Neural cell (in vitro differentiated cells): ENCODE measurements around the gene PBX2.
"Not testable (repeated sequence)": the region's sequence is repeated elsewhere in the genome, so short reads cannot be mapped to it uniquely, and the experiment has no call there.

Experiments
- CTCF ChIP-seq: fragments of 450-650 bp; IDR thresholded peaks from 2 replicates; pipeline ENCODE4 v1.5.1; 2014; ENCODE audit warnings: antibody characterized with exemption, mild to moderate bottlenecking, moderate library complexity; ENCODE audit not compliant: poor library complexity, severe bottlenecking
- EP300 ChIP-seq: fragments of 450-650 bp; conservative IDR thresholded peaks from 2 replicates; pipeline ENCODE4 v1.6.1; 2014; ENCODE audit warnings: antibody characterized with exemption, mild to moderate bottlenecking, moderate library complexity; ENCODE audit not compliant: poor library complexity, severe bottlenecking

- TF ChIP-seq CTCF, EP300: not testable (repeated sequence)
Measured at GRCh38 chr6:32186151-32186840, 3.7 kb downstream of the PBX2 start.
